IMR-90 (cell line): ENCODE results near the gene AKT3.

ENCODE experiments used
- CTCF ChIP-seq: conservative IDR thresholded peaks from 2 replicates; pipeline ENCODE4 v1.5.1; 2012; ENCODE audit warnings: mild to moderate bottlenecking, low read depth, low read length, improper control_type of control experiment
- MAFK ChIP-seq: IDR thresholded peaks from 2 replicates; pipeline ENCODE4 v1.6.1; 2012; ENCODE audit warnings: low read depth, low read length, improper control_type of control experiment
- POLR2A ChIP-seq: IDR thresholded peaks from 2 replicates; pipeline ENCODE4 v1.6.1; 2012; ENCODE audit warnings: mild to moderate bottlenecking, low read depth, low read length
- RAD21 ChIP-seq: IDR thresholded peaks from 2 replicates; pipeline ENCODE4 v1.6.1; 2012; ENCODE audit warnings: low read length, improper control_type of control experiment
- RCOR1 ChIP-seq: IDR thresholded peaks from 2 replicates; pipeline ENCODE4 v1.6.1; 2012; ENCODE audit warnings: mild to moderate bottlenecking, low read length, improper control_type of control experiment; ENCODE audit not compliant: insufficient replicate concordance
- RFX5 ChIP-seq: IDR thresholded peaks from 2 replicates; pipeline ENCODE4 v1.8.0; 2012; ENCODE audit warnings: low read depth, mild to moderate bottlenecking, low read length, moderate library complexity
- SMC3 ChIP-seq: fragments of 150-350 bp; IDR thresholded peaks from 2 replicates; pipeline ENCODE4 v1.6.1; 2016; ENCODE audit warnings: low read depth, mild to moderate bottlenecking, antibody characterized with exemption, low read length, moderate library complexity
- TF ChIP-seq, protein P1 (sequence below): fragments of 150-350 bp; IDR thresholded peaks from 2 replicates; pipeline ENCODE4 v1.6.1; 2017; ENCODE audit warnings: mild to moderate bottlenecking, antibody characterized with exemption, low read length, low read depth

DNA sequence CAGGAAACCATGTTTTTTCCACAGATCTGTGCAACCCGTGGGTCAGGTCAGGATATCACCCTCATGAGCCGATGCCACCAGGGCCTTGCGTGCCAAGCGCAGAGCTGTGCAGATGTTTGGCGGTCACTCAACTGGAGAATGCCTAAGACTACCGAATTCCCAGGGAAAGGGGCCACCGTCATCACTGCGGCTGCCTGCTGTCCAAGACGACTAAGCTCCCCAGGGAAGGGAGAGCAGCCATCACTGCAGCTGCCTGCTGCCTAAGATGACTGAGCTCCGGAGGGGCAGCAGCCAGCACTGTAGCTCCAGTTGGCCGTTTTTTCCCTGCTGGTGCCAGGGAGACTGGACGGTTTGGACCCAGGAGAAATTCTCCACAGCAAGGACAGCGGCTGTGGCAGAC lies 31.1 kb downstream of the AKT3 start:
- no peak for TF ChIP-seq CTCF
- TF ChIP-seq RFX5: no peak
- TF ChIP-seq POLR2A: no peak
- no peak for TF ChIP-seq RCOR1
- TF ChIP-seq, protein P1, sequence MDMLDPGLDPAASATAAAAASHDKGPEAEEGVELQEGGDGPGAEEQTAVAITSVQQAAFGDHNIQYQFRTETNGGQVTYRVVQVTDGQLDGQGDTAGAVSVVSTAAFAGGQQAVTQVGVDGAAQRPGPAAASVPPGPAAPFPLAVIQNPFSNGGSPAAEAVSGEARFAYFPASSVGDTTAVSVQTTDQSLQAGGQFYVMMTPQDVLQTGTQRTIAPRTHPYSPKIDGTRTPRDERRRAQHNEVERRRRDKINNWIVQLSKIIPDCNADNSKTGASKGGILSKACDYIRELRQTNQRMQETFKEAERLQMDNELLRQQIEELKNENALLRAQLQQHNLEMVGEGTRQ: no peak
- TF ChIP-seq MAFK: no peak
- no peak for TF ChIP-seq SMC3
- TF ChIP-seq RAD21: no peak
